HepG2 (cell line): ENCODE results near the gene RNF182. TPM values are rescaled to one million over a fixed set of nuclear protein-coding genes. Genes with fewer than 3 reads are reported as not detected.
A peak's percentile ranks its signal among the peaks of the same experiment; 100 is the strongest.

Source experiments
- ATAC-seq: fragments of 200-7000 bp; cut with Tn5 transposase; 3 replicates; pipeline ENCODE4 v1.9.1; 2020; ENCODE audit warnings: mild to moderate bottlenecking, moderate library complexity
- Bru-seq: library from RNA; stranded (reverse); fragments of 400-500 nt; gene quantifications from one replicate; lab custom pipeline; 2021; lab: Mats Ljungman, UMichigan
- BruChase-seq, 2 experiments: library from RNA; stranded (reverse); fragments of 400-500 nt; gene quantifications; one replicate each; lab custom pipeline; 2021; lab: Mats Ljungman, UMichigan
- BruUV-seq: library from RNA; stranded (reverse); fragments of 400-500 nt; replicated peaks from 2 replicates; lab custom pipeline; 2021; lab: Mats Ljungman, UMichigan
- CTCF ChIA-PET: fragments of 300-600 bp; formaldehyde crosslinking; extraction: SDS; loops from one replicate; lab custom pipeline; 2021; ENCODE audit warnings: low total read pairs, inconsistent platforms, low intra/inter-chr PET ratio; lab: Yijun Ruan, JAX
- POLR2A ChIA-PET: fragments of 350-600 bp; sonication (Branson Sonifier 250); formaldehyde crosslinking; loops from one replicate; lab custom pipeline; 2020; ENCODE audit warnings: antibody characterized with exemption, inconsistent platforms; lab: Yijun Ruan, JAX
- DNase-seq: peaks from one replicate; pipeline ENCODE4 v3.0.0-alpha.2; 2015; ENCODE audit warnings: low spot score
- FAIRE-seq: peaks from 3 replicates; lab custom pipeline; 2011; peaks lifted over from hg19 to GRCh38; lab: Jason Lieb, UNC
- H2AFZ ChIP-seq: one replicate; pipeline ENCODE4 v1.6.1; 2011; ENCODE audit warnings: low read length, inconsistent platforms
- H3K27ac ChIP-seq: fragments of 300-600 bp; 3 replicates; pipeline ENCODE4 v1.8.0; 2011; ENCODE audit warnings: mixed run types, mild to moderate bottlenecking, mixed read lengths, low read length, inconsistent platforms; ENCODE audit not compliant: insufficient read depth; ENCODE audit errors: extremely low read length
- H3K27me3 ChIP-seq, 2 experiments: fragments of 200-600 bp in 1 of 2; 2 replicates in 1 of 2; 3 replicates in 1 of 2; pipeline versions ENCODE4 v1.6.0 to v1.8.0; 2011; ENCODE audit warnings: low read length in 2 of 2, mild to moderate bottlenecking in 2 of 2, moderate library complexity in 2 of 2, inconsistent platforms in 1 of 2; ENCODE audit not compliant: insufficient read depth in 2 of 2, control insufficient read depth in 1 of 2
- H3K36me3 ChIP-seq, 2 experiments: fragments of 200-600 bp in 1 of 2; replicated peaks in 1 of 2; 2 replicates in 1 of 2; 3 replicates in 1 of 2; pipeline versions ENCODE4 v1.5.1 to v1.8.0; 2011; ENCODE audit warnings: low read length in 2 of 2, inconsistent platforms in 1 of 2; ENCODE audit not compliant: insufficient read depth in 2 of 2, control insufficient read depth in 1 of 2
- H3K4me1 ChIP-seq: 2 replicates; pipeline ENCODE4 v1.5.1; 2012; ENCODE audit warnings: low read length, inconsistent platforms; ENCODE audit not compliant: insufficient read depth
- H3K4me2 ChIP-seq: 2 replicates; pipeline ENCODE4 v1.6.0; 2011; ENCODE audit warnings: low read depth, low read length, inconsistent platforms
- H3K4me3 ChIP-seq, 3 experiments: fragments of 200-600 bp in 1 of 3; sonication (generic), shearing (Covaris generic) in 1 of 3; replicated peaks in 1 of 3; 2 replicates each; pipeline ENCODE4 v1.5.1; 2011 to 2016; ENCODE audit warnings: low read length in 3 of 3, inconsistent platforms in 2 of 3, low read depth in 2 of 3, mild to moderate bottlenecking in 2 of 3, control low read depth in 1 of 3, mixed read lengths in 1 of 3; ENCODE audit not compliant: insufficient read depth in 1 of 3
- H3K79me2 ChIP-seq: one replicate; pipeline ENCODE4 v1.6.1; 2011; ENCODE audit warnings: low read length, inconsistent platforms; ENCODE audit not compliant: insufficient read depth
- H3K9ac ChIP-seq: 2 replicates; pipeline ENCODE4 v1.6.0; 2011; ENCODE audit warnings: mild to moderate bottlenecking, low read depth, low read length, inconsistent platforms; ENCODE audit not compliant: insufficient read depth
- H3K9me3 ChIP-seq: 2 replicates; pipeline ENCODE4 v1.5.1; 2012; ENCODE audit warnings: mild to moderate bottlenecking, low read length
- H4K20me1 ChIP-seq: 2 replicates; pipeline ENCODE4 v1.6.0; 2011; ENCODE audit warnings: inconsistent platforms, mild to moderate bottlenecking, low read length, moderate library complexity; ENCODE audit not compliant: insufficient read depth
- AGO1 ChIP-seq: fragments of 200-400 bp; formaldehyde crosslinking; IDR thresholded peaks from 2 replicates; pipeline ENCODE4 v1.6.1; 2017; ENCODE audit warnings: mild to moderate bottlenecking, low read depth, low read length, moderate library complexity; ENCODE audit not compliant: poor library complexity, severe bottlenecking
- CBX2 ChIP-seq, 2 experiments: fragments of 200-600 bp in 1 of 2; sonication (generic); formaldehyde crosslinking in 1 of 2; IDR thresholded peaks; 2 replicates each; pipeline versions ENCODE4 v1.7.0 to v1.8.1; 2018 to 2022; ENCODE audit warnings: low read depth in 2 of 2, low read length in 1 of 2, mild to moderate bottlenecking in 1 of 2, missing genetic modification reagents in 1 of 2
- EZH2 ChIP-seq: conservative IDR thresholded peaks from 2 replicates; pipeline ENCODE4 v1.6.1; 2012; ENCODE audit warnings: mild to moderate bottlenecking, low read depth, low read length, moderate library complexity
- FOSL1 ChIP-seq: sonication (generic); formaldehyde crosslinking; IDR thresholded peaks from 2 replicates; pipeline ENCODE4 v1.9.0; 2021; ENCODE audit warnings: missing genetic modification reagents, borderline replicate concordance
- HNRNPLL ChIP-seq: fragments of 200-400 bp; formaldehyde crosslinking; IDR thresholded peaks from 2 replicates; pipeline ENCODE4 v1.6.1; 2017; ENCODE audit warnings: mild to moderate bottlenecking, low read depth, low read length; ENCODE audit not compliant: poor library complexity, severe bottlenecking
- TARDBP ChIP-seq: sonication (generic); formaldehyde crosslinking; IDR thresholded peaks from 2 replicates; pipeline ENCODE4 v1.8.0; 2022; ENCODE audit warnings: mild to moderate bottlenecking, missing genetic modification reagents
- ZFP36 ChIP-seq: fragments of 150-350 bp; IDR thresholded peaks from 2 replicates; pipeline ENCODE4 v1.6.1; 2018; ENCODE audit warnings: borderline replicate concordance, low read length, low read depth; ENCODE audit not compliant: partially characterized antibody
- ZNF234 ChIP-seq: sonication (generic); formaldehyde crosslinking; conservative IDR thresholded peaks from 2 replicates; pipeline ENCODE4 v1.5.1; 2020; ENCODE audit warnings: mild to moderate bottlenecking, missing genetic modification reagents
- ZNF441 ChIP-seq: sonication (generic); formaldehyde crosslinking; IDR thresholded peaks from 2 replicates; pipeline ENCODE4 v1.7.0; 2021; ENCODE audit warnings: missing genetic modification reagents, borderline replicate concordance
- ZNF7 ChIP-seq: IDR thresholded peaks from 2 replicates; pipeline ENCODE4 v1.6.1; 2016; ENCODE audit warnings: missing biosample characterization, missing genetic modification reagents
- ZNF777 ChIP-seq: sonication (generic); formaldehyde crosslinking; IDR thresholded peaks from 2 replicates; pipeline ENCODE4 v1.4.0; 2020; ENCODE audit warnings: missing genetic modification reagents
- WGBS: methylation state at CpG from one replicate; pipeline ENCODE4 v1.1.6; 2017; ENCODE audit warnings: low lambda C conversion rate; 5-methylcytosine and 5-hydroxymethylcytosine counted together
- in situ Hi-C: cut with HindIII; loops from 2 replicates; pipeline ENCODE4 v1.10.0; 2017; ENCODE audit warnings: low pct_unique_long_range_greater_than_20kb; ENCODE audit not compliant: extremely low pct_ligation_motif_present
- intact Hi-C: fragments of 100-400 bp; cut with micrococcal nuclease; formaldehyde crosslinking; loops from one replicate; pipeline ENCODE4 v1.10.0; 2022; ENCODE audit not compliant: unreplicated experiment
- long read RNA-seq, 2 experiments: library from RNA in 1 of 2; library from polyadenylated mRNA in 1 of 2; stranded (forward) in 1 of 2; unstranded in 1 of 2; transcript quantifications; one replicate each; pipeline ENCODE4 v2.0.0, GENCODE V29; 2019 to 2022
- polyA minus RNA-seq, 3 experiments: library from RNA; depleted of rRNA, polyadenylated mRNA; stranded (reverse); fragments of >200 nt; gene quantifications; 2 replicates each; pipeline ENCODE4 v1.2.3, GENCODE V29; 2011; ENCODE audit warnings: low replicate concordance in 1 of 3
- polyA plus RNA-seq, 8 experiments: library from polyadenylated mRNA; depleted of rRNA in 3 of 8; stranded (reverse) in 7 of 8; unstranded in 1 of 8; fragments of >200 nt; fragmentation: Illumina TruSeq in 4 of 8; extraction: Trizol in 4 of 8; gene quantifications; 2 replicates each; pipeline versions ENCODE4 v1.2.1 to v1.2.3, GENCODE V29; 2011 to 2016; ENCODE audit warnings: low read depth in 4 of 8, missing spikeins in 1 of 8, mixed read lengths in 1 of 8; ENCODE audit not compliant: insufficient read depth in 1 of 8
- total RNA-seq, 5 experiments: library from RNA; depleted of rRNA; stranded (reverse); fragments of >200 nt; fragmentation: Illumina TruSeq; extraction: Trizol; gene quantifications; 2 replicates each; pipeline ENCODE4 v1.2.3, GENCODE V29; 2016; ENCODE audit warnings: low read depth in 1 of 5

RNF182 gene, protein sequence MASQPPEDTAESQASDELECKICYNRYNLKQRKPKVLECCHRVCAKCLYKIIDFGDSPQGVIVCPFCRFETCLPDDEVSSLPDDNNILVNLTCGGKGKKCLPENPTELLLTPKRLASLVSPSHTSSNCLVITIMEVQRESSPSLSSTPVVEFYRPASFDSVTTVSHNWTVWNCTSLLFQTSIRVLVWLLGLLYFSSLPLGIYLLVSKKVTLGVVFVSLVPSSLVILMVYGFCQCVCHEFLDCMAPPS
- total RNA-seq (2016; rRNA removed; fragmentation: Illumina TruSeq; extraction: Trizol) (not detected in 2 replicates), polyA plus RNA-seq (2011; rRNA removed) (not detected in 2 replicates), polyA minus RNA-seq (2011; rRNA and poly(A)+ RNA removed; ENCODE audit: low replicate concordance) (133 TPM in 1 of 2 replicates, not detected in the other), Bru-seq, nascent RNA (percentile 7 among the genes with signal in this experiment), BruChase-seq, experiment 1, labeled RNA remaining after a 6-hour chase (percentile 7 among the genes with signal in this experiment), BruChase-seq, experiment 2, labeled RNA remaining after a 2-hour chase (percentile 5 among the genes with signal in this experiment)
- not detected in 2 replicates for total RNA-seq (2016; cell fraction: cytosol; rRNA removed; fragmentation: Illumina TruSeq; extraction: Trizol; ENCODE audit: low read depth)
- not detected in 2 replicates for total RNA-seq (2016; cell fraction: insoluble cytoplasmic fraction; rRNA removed; fragmentation: Illumina TruSeq; extraction: Trizol)
- not detected in 2 replicates for total RNA-seq (2016; cell fraction: membrane; rRNA removed; fragmentation: Illumina TruSeq; extraction: Trizol)
- not detected in 2 replicates for total RNA-seq (2016; cell fraction: nucleus; rRNA removed; fragmentation: Illumina TruSeq; extraction: Trizol)
- polyA plus RNA-seq (2011; cell fraction: cytosol; rRNA removed): 0.04 TPM in 1 of 2 replicates, not detected in the other
- polyA plus RNA-seq (2011; cell fraction: nucleus; rRNA removed): not detected in 2 replicates
- not detected in 2 replicates for polyA plus RNA-seq (2012)
- polyA plus RNA-seq (2016; cell fraction: cytosol; fragmentation: Illumina TruSeq; extraction: Trizol; ENCODE audit: low read depth): not detected in 2 replicates
- polyA plus RNA-seq (2016; cell fraction: insoluble cytoplasmic fraction; fragmentation: Illumina TruSeq; extraction: Trizol; ENCODE audit: low read depth): not detected in 2 replicates
- not detected in 2 replicates for polyA plus RNA-seq (2016; cell fraction: membrane; fragmentation: Illumina TruSeq; extraction: Trizol; ENCODE audit: low read depth)
- polyA plus RNA-seq (2016; cell fraction: nucleus; fragmentation: Illumina TruSeq; extraction: Trizol; ENCODE audit: insufficient read depth, low read depth): not detected in 2 replicates
- polyA minus RNA-seq (2011; cell fraction: cytosol; rRNA and poly(A)+ RNA removed): 0.59 TPM in 1 of 2 replicates, not detected in the other
- polyA minus RNA-seq (2011; cell fraction: nucleus; rRNA and poly(A)+ RNA removed): 0.26 TPM in 1 of 2 replicates, not detected in the other
- long read RNA-seq, experiment 1: 0 reads
- long read RNA-seq, experiment 2: 0 reads

DNA sequence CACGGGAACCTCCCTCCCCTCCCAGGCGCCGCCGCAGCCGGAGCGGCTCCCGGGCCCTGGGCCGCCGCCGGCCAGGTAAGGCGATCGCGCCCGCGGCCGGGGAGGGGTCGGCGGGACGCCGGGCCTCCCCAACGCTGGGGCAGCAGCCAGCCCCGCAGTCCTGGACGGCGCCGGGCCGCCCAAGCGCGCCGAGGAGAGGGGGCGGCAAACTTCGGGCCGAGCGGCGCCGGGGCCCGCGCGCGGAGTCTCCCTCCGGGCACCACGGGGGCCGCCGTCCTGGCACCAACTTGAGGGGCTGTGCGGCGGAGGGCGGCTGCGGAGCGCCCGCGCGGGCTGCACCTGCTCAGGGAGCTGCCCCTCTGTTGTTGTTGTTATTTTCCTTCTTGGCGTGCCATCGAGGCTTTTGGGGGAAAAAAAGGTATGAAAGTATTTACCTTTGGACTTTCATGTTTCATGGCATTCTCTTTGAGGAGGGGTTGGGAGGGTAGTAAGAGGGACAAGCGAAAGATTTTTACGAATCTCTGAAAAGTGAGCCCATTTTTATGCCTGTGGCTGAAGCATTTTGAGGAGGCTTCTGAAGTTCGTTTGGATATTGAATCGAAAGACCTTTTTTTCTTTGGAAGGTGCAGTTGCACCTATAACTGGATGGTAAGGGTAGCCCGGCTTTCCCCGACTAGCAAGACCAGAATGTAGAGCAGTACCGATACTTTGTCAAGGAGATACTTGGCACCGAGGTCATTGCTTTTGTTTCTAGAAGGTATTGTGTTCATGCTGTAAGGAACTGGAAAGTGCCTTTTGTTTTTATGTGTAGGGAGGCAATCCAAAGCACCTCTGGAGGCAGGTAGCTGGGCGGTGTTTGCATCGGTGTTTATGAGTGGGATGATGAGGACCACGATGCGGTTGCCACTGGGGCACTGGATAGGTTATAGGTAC lies at the start of gene RNF182:
Gene RNF182, plus strand, starts transcription at position 4 of the 933 bp plus-strand sequence. CDS start 52,168 bp downstream, outside the sequence.
- H3K9me3 ChIP-seq: no peaks in the 10 kb centered on the region
- DNase-seq: no peak
- no peaks in the 10 kb centered on the region for H3K79me2 ChIP-seq
- H3K27ac ChIP-seq: no peak within 1 kb of the TSS
- peak; percentile 91 for ATAC-seq
- H3K4me2 ChIP-seq: peak within 1 kb of the TSS; percentile 65
- FAIRE-seq: peak; percentile 4
- no peak within 1 kb of the TSS for H3K9ac ChIP-seq
- no TSS peak for BruUV-seq
- no peak within 1 kb of the TSS for H2AFZ ChIP-seq
- no peaks in the 10 kb centered on the region for H4K20me1 ChIP-seq
- POLR2A ChIA-PET: no interaction called here
- intact Hi-C loops: loop anchor here (5.0 kb wide), 1 partner anchor 128 kb away; no protein-coding TSS in a partner anchor
- peaks cover 4 to 48% of the 10 kb centered on the region in 2 experiments for H3K27me3 ChIP-seq
- 17% methylated on average over 18 of the region's 65 CpGs for WGBS
- peak; percentile 2 for TF ChIP-seq ZFP36
- TF ChIP-seq ZNF234 (CRISPR knock-in tag): no peak
- TF ChIP-seq FOSL1 (CRISPR knock-in tag): no peak
- no peak for TF ChIP-seq ZNF441 (CRISPR knock-in tag)
- peak; percentile 99 for TF ChIP-seq EZH2
- TF ChIP-seq ZNF7: no peak
- peak; percentile 40 for TF ChIP-seq HNRNPLL
- TF ChIP-seq CBX2 (IDR thresholded peaks at IDR 0.05; ENCODE audit: low read depth, low read length): peak; percentile 95
- TF ChIP-seq CBX2 (CRISPR knock-in tag; IDR thresholded peaks at IDR 0.05; ENCODE audit: low read depth): no peak
- no peak for TF ChIP-seq AGO1
- TF ChIP-seq ZNF777 (CRISPR knock-in tag): peak; percentile 72
- TF ChIP-seq TARDBP (CRISPR knock-in tag): no peak
- peaks cover 14% of the 10 kb centered on the region for H3K4me1 ChIP-seq
- H3K36me3 ChIP-seq: no peaks in the 10 kb centered on the region
- CTCF ChIA-PET: no interaction called here
- H3K4me3 ChIP-seq: peak within 1 kb of the TSS; percentile 13 to 61 (median 24); a peak in 2 of 6 replicates
- in situ Hi-C loops: no loop called here
